AG04449 (cell line): ENCODE measurements around the gene COG4.

Experiments
- CTCF ChIA-PET: fragments of 350-600 bp; formaldehyde crosslinking; extraction: SDS; loops from one replicate; lab custom pipeline; 2021; ENCODE audit warnings: antibody characterized with exemption; lab: Yijun Ruan, JAX
- POLR2A ChIA-PET: fragments of 400-600, 350-600 bp; formaldehyde crosslinking; extraction: SDS; loops from one replicate; lab custom pipeline; 2020; ENCODE audit warnings: antibody characterized with exemption, inconsistent platforms; lab: Yijun Ruan, JAX
- DNase-seq: peaks from one replicate; pipeline ENCODE4 v3.0.0-alpha.2; 2010; ENCODE audit warnings: low read depth, low spot score
- H3K4me3 ChIP-seq: 2 replicates; pipeline ENCODE4 v1.5.1; 2011; ENCODE audit warnings: low read depth, mild to moderate bottlenecking, control low read depth, low read length
- CTCF ChIP-seq: IDR thresholded peaks from one replicate; pipeline ENCODE4 v1.5.1; 2011; ENCODE audit warnings: mild to moderate bottlenecking, moderate library complexity, low read length, control low read depth, inconsistent platforms; ENCODE audit not compliant: insufficient read depth; ENCODE audit errors: missing control alignments

The COG4 gene

GRCh38 chr16:70430667-70431536, 92.5 kb downstream of the COG4 start:
- no peak for DNase-seq
- CTCF ChIA-PET: no interaction called here
- TF ChIP-seq CTCF: no peak
- POLR2A ChIA-PET: no interaction called here
- H3K4me3 ChIP-seq: no peak overlapping the region
